Esophagus squamous epithelium (tissue), 5 donors: ENCODE results near the gene SPIB. TPM values are rescaled to one million over a fixed set of nuclear protein-coding genes. Genes with fewer than 3 reads are reported as not detected.

Experiments
- DNase-seq: peaks from one replicate; lab custom pipeline; 2025; lab: John Stamatoyannopoulos, UW
- H3K27ac ChIP-seq, 4 donors: fragments of 200-600 bp; sonication (generic); one replicate each; pipeline ENCODE4 v1.5.1; 2016 to 2019; ENCODE audit warnings: mild to moderate bottlenecking in 1 of 4
- H3K27me3 ChIP-seq, 4 donors: fragments of 200-600 bp; sonication (generic); 1 replicate in 3 of 4; 2 replicates in 1 of 4; pipeline versions ENCODE4 v1.5.1 to v1.6.0; 2017 to 2021; ENCODE audit warnings: antibody characterized with exemption in 1 of 4
- H3K36me3 ChIP-seq, 3 donors: fragments of 200-600 bp; sonication (generic); one replicate each; pipeline ENCODE4 v1.5.1; 2016 to 2019
- H3K4me1 ChIP-seq, 3 donors: fragments of 200-600 bp; sonication (generic); one replicate each; pipeline ENCODE4 v1.5.1; 2017 to 2019
- H3K4me3 ChIP-seq, 4 donors: fragments of 200-600 bp; sonication (generic); 1 replicate in 3 of 4; 2 replicates in 1 of 4; pipeline ENCODE4 v1.5.1; 2016 to 2019; ENCODE audit warnings: mild to moderate bottlenecking in 2 of 4, moderate library complexity in 1 of 4
- H3K9me3 ChIP-seq, 3 donors: fragments of 200-600 bp; sonication (generic); one replicate each; pipeline ENCODE4 v1.5.1; 2016 to 2019
- CTCF ChIP-seq, 6 experiments: fragments of 450-650 bp in 4 of 6; fragments of 200-600 bp in 2 of 6; sonication (generic) in 2 of 6; IDR thresholded peaks; one replicate each; pipeline ENCODE4 v1.5.1; 2016 to 2019; ENCODE audit warnings: antibody characterized with exemption in 6 of 6, mild to moderate bottlenecking in 4 of 6, moderate library complexity in 4 of 6
- POLR2A ChIP-seq, 4 donors: fragments of 450-650 bp; IDR thresholded peaks; one replicate each; pipeline ENCODE4 v1.6.1; 2017; ENCODE audit warnings: antibody characterized with exemption in 4 of 4, mild to moderate bottlenecking in 4 of 4, moderate library complexity in 3 of 4
- WGBS, 2 donors: methylation state at CpG; one replicate each; pipeline ENCODE4 v1.1.5; 2018; 5-methylcytosine and 5-hydroxymethylcytosine counted together
- intact Hi-C: fragments of 100-400 bp; cut with DNase I; formaldehyde crosslinking; loops from one replicate; pipeline ENCODE4 v1.15.0; 2022
- total RNA-seq, 4 donors: library from RNA; depleted of rRNA; stranded (reverse); fragments of >200 nt; gene quantifications; one replicate each; pipeline ENCODE4 v1.1.0, GENCODE V29; 2016
- donor health status: DM: yes; HTN: yes; CAD: no.

SPIB gene
- total RNA-seq, 4 donors from 2014 or later, result 0.32 TPM; not detected in 3

- WGBS, 2 donors, result 89 to 93% methylated on average over 3 to 4 of the region's 7 CpGs
- H3K27ac ChIP-seq, result no peak overlapping the region
- intact Hi-C loops, result no loop called here
- TF ChIP-seq CTCF (IDR thresholded peaks at IDR 0.05), result no peak
- no peak for TF ChIP-seq POLR2A (IDR thresholded peaks at IDR 0.05)
- peaks cover 0 to 62% (median 3%) of the 10 kb centered on the region in 4 donors for H3K27me3 ChIP-seq
- no peak overlapping the region for H3K4me3 ChIP-seq
- H3K36me3 ChIP-seq, result no peaks in the 10 kb centered on the region
- no peaks in the 10 kb centered on the region for H3K9me3 ChIP-seq
- peaks cover 6 to 32% (median 15%) of the 10 kb centered on the region in 3 donors for H3K4me1 ChIP-seq
- no peak for DNase-seq
Observed at GRCh38 chr19:50428772-50429463, 10.2 kb downstream of the SPIB start.

- Histone ChIP-seq H3K9me3 (no peaks in the 10 kb centered on the region), H3K36me3 (no peaks in the 10 kb centered on the region), H3K4me1 (peaks cover 6 to 32% (median 15%) of the 10 kb centered on the region in 3 donors), H3K27ac (peak overlapping the region; percentile 69 to 91 (median 76)), H3K27me3 (peaks cover 0 to 73% (median 3%) of the 10 kb centered on the region in 4 donors), H3K4me3 (peak overlapping the region; percentile 54 to 89 (median 70))
- TF ChIP-seq POLR2A (IDR thresholded peaks at IDR 0.05) (no peak), CTCF (IDR thresholded peaks at IDR 0.05) (no peak)
- intact Hi-C loops, result no loop called here
- DNase-seq, result no peak
- WGBS, 2 donors, result 24 to 41% methylated on average over 13 of the region's 13 CpGs
Observed at GRCh38 chr19:50430888-50431342, 12.2 kb downstream of the SPIB start.

- Histone ChIP-seq H3K9me3 (no peaks in the 10 kb centered on the region), H3K27ac (peak overlapping the region; percentile 69 to 91 (median 76)), H3K4me1 (peaks cover 6 to 32% (median 15%) of the 10 kb centered on the region in 3 donors), H3K27me3 (peaks cover 0 to 73% (median 3%) of the 10 kb centered on the region in 4 donors), H3K4me3 (peak overlapping the region; percentile 54 to 89 (median 70)), H3K36me3 (no peaks in the 10 kb centered on the region)
- whole genome bisulfite sequencing, 2 donors, result 2 to 3% methylated on average over 17 to 22 of the region's 54 CpGs
- intact Hi-C loops, result no loop called here
- no peak for DNase-seq
- peak in 2 of 4 donors; percentile 14 to 57 for TF ChIP-seq POLR2A (IDR thresholded peaks at IDR 0.05)
- TF ChIP-seq CTCF (IDR thresholded peaks at IDR 0.05), result no peak
Observed at GRCh38 chr19:50431343-50432220, 12.8 kb downstream of the SPIB start.

GRCh38 chr19:50432221-50433028, 13.7 kb downstream of the SPIB start, which contains the start of gene MYBPC2:
TSS of gene MYBPC2 (plus strand) at chr19:50432892. CDS start at chr19:50432954, 62 bp downstream.
- Histone ChIP-seq H3K9me3 (no peaks in the 10 kb centered on the region), H3K36me3 (no peaks in the 10 kb centered on the region), H3K27ac (peak within 1 kb of the TSS; percentile 69 to 91 (median 76)), H3K4me3 (peak within 1 kb of the TSS; percentile 54 to 89 (median 70)), H3K4me1 (peaks cover 6 to 32% (median 15%) of the 10 kb centered on the region in 3 donors), H3K27me3 (peaks cover 0 to 71% (median 3%) of the 10 kb centered on the region in 4 donors)
- DNase-seq, result no peak
- 4 to 11% methylated on average over 7 of the region's 40 CpGs for WGBS, 2 donors
- TF ChIP-seq CTCF (IDR thresholded peaks at IDR 0.05), result no peak
- no peak for TF ChIP-seq POLR2A (IDR thresholded peaks at IDR 0.05)
- intact Hi-C loops, result no loop called here
